Esophagus squamous epithelium (tissue), 4 donors: ENCODE data around the gene C16orf74.

Source experiments
- POLR2A ChIP-seq, 4 donors: fragments of 450-650 bp; IDR thresholded peaks; one replicate each; pipeline ENCODE4 v1.6.1; 2017; ENCODE audit warnings: antibody characterized with exemption in 4 of 4, mild to moderate bottlenecking in 4 of 4, moderate library complexity in 3 of 4
- TF ChIP-seq, protein P1 (sequence below), 6 experiments: fragments of 450-650 bp in 4 of 6; fragments of 200-600 bp in 2 of 6; sonication (generic) in 2 of 6; IDR thresholded peaks; one replicate each; pipeline ENCODE4 v1.5.1; 2016 to 2019; ENCODE audit warnings: antibody characterized with exemption in 6 of 6, mild to moderate bottlenecking in 4 of 6, moderate library complexity in 4 of 6

DNA sequence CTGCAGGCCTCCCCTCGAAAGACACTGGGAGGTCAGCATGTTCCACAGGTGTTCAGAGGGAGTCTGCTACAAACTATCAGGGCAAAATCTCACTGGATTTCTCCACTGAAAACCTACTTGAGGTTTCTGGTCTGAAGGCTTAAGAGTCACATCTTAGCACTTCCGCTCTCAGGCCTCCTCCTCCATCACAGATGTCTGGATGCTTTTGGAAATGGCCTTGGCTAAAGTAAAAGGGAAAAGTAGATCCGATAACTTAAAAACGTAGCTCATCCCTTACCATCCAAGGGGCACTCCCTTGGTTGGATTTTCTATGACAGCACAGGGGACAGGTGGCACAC is 76.5 kb downstream of the C16orf74 start:
- TF ChIP-seq POLR2A (IDR thresholded peaks at IDR 0.05), result no peak
- TF ChIP-seq, protein P1, sequence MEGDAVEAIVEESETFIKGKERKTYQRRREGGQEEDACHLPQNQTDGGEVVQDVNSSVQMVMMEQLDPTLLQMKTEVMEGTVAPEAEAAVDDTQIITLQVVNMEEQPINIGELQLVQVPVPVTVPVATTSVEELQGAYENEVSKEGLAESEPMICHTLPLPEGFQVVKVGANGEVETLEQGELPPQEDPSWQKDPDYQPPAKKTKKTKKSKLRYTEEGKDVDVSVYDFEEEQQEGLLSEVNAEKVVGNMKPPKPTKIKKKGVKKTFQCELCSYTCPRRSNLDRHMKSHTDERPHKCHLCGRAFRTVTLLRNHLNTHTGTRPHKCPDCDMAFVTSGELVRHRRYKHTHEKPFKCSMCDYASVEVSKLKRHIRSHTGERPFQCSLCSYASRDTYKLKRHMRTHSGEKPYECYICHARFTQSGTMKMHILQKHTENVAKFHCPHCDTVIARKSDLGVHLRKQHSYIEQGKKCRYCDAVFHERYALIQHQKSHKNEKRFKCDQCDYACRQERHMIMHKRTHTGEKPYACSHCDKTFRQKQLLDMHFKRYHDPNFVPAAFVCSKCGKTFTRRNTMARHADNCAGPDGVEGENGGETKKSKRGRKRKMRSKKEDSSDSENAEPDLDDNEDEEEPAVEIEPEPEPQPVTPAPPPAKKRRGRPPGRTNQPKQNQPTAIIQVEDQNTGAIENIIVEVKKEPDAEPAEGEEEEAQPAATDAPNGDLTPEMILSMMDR (IDR thresholded peaks at IDR 0.05), result no peak
